Stimulated activated CD8-positive, alpha-beta memory T cell treated with anti-CD3 and anti-CD28 coated beads, Interleukin-4, amount 100 ng/mL, for 4 hours (primary cell): ENCODE measurements around the gene IL25.
"Not testable (repeated sequence)": the region's sequence is repeated elsewhere in the genome, so short reads cannot be mapped to it uniquely, and the experiment has no call there.

Experiments used
- DNase-seq, 2 donors: peaks; one replicate each; pipeline ENCODE4 v3.0.0-alpha.2; 2020; ENCODE audit warnings: low read depth in 2 of 2, low spot score in 1 of 2

Gene IL25

GRCh38 chr14:23371865-23372264 is 744 bp upstream of the IL25 start:
- DNase-seq, result no peak

GRCh38 chr14:23373041-23373440 is 432 bp downstream of the IL25 start:
- no peak for DNase-seq

GRCh38 chr14:23375527-23376251 is 3.1 kb downstream of the IL25 start:
- DNase-seq, result no peak

GRCh38 chr14:23376482-23377197 is 4.0 kb downstream of the IL25 start, which contains the start of gene CMTM5:
CMTM5 (plus strand) TSS chr14:23377046; CDS start chr14:23377252, 206 bp downstream.
- DNase-seq, result no peak

- DNase-seq, result no peak
These were observed 4.6 kb downstream of the IL25 start for GRCh38 chr14:23377198-23377550.

GRCh38 chr14:23377573-23378563 is 5.3 kb downstream of the IL25 start:
- DNase-seq, result no peak

GRCh38 chr14:23378612-23379220 is 6.1 kb downstream of the IL25 start:
- no peak for DNase-seq

GRCh38 chr14:23379366-23380196 is 7.0 kb downstream of the IL25 start:
- DNase-seq, result peak; percentile 25 to 27

GRCh38 chr14:23380197-23380914 is 7.7 kb downstream of the IL25 start:
- no peak for DNase-seq

- DNase-seq, result no peak
These were observed 8.4 kb downstream of the IL25 start for GRCh38 chr14:23380976-23381375.

GRCh38 chr14:23381871-23382270 is 9.3 kb downstream of the IL25 start:
- no peak for DNase-seq

- DNase-seq, result no peak
These were observed 9.7 kb downstream of the IL25 start for GRCh38 chr14:23382276-23382675.

- DNase-seq, result no peak
These were observed 10.3 kb downstream of the IL25 start for GRCh38 chr14:23382731-23383440.

GRCh38 chr14:23384364-23385080 is 11.9 kb downstream of the IL25 start:
- DNase-seq, result no peak

- no peak for DNase-seq
These were observed 12.6 kb downstream of the IL25 start for GRCh38 chr14:23385244-23385641.

- no peak for DNase-seq
These were observed 13.1 kb downstream of the IL25 start for GRCh38 chr14:23385642-23386265.

GRCh38 chr14:23386266-23386657 is 13.7 kb downstream of the IL25 start:
- DNase-seq, result not testable (repeated sequence)

GRCh38 chr14:23386999-23387398 is 14.4 kb downstream of the IL25 start:
- no peak for DNase-seq
